ENCODE results near the gene S100PBP. TPM values are rescaled to one million over a fixed set of nuclear protein-coding genes. Genes with fewer than 3 reads are reported as not detected.
A peak's percentile ranks its signal among the peaks of the same experiment; 100 is the strongest.

The S100PBP gene
- total and polyA plus RNA-seq, 2 of the 4 experiments (the other 2 are of a cell fraction), result 13.9 to 20.3 TPM

DNA sequence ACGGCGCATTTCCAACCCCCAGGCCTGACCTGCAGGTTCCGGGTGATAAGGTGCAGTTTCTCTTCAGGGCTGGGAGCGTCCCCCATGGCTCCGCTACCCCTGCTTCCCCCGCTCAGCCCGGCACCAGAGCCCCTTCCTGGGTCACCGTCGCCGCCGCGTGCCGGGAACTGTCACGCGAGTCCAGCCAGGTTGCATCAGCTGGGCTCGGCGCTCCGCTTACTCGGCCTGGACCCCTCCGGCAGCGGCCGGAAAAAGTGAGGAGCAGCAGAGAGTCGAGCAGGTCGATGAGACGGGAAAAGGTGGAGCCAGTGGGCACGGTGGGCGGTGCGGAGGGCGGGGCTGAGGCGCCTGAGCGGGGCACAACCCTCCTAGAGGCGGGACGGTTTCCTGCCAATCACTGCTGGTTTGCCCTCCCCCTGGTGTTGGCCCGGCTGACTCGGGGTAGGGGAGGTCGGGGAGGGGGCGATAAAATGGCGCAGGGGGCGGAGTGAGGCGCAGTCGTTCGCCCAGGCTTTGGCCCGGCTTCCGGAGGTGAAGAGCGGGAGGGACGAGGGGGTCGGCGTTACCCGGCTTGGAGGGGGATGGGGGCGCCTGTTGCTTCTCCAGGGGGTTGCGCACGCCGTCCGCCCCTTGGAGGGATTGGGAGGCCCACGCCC lies at the start of gene S100PBP, which contains the start of gene YARS1 (continued):
- TF ChIP-seq, protein P1, sequence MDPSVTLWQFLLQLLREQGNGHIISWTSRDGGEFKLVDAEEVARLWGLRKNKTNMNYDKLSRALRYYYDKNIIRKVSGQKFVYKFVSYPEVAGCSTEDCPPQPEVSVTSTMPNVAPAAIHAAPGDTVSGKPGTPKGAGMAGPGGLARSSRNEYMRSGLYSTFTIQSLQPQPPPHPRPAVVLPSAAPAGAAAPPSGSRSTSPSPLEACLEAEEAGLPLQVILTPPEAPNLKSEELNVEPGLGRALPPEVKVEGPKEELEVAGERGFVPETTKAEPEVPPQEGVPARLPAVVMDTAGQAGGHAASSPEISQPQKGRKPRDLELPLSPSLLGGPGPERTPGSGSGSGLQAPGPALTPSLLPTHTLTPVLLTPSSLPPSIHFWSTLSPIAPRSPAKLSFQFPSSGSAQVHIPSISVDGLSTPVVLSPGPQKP (IDR thresholded peaks at IDR 0.05; ENCODE audit: borderline replicate concordance, low read depth, low read length), result no peak
- peak; percentile 8; the same call in 1 of the 2 replicates for TF ChIP-seq SMC3 (IDR thresholded peaks at IDR 0.05; ENCODE audit: low read depth, low read length)
- no peak for TF ChIP-seq CHD1 (IDR thresholded peaks at IDR 0.05; ENCODE audit: low read depth, low read length)
- TF ChIP-seq FOS (IDR thresholded peaks at IDR 0.05; ENCODE audit: low read depth, low read length), result peak; percentile 35; the same call in 1 of the 2 replicates
